OCI-LY7 (cell line): ENCODE results near the gene USP6NL.

ENCODE experiments used
- CTCF ChIP-seq: fragments of 200-600 bp; sonication (generic); conservative IDR thresholded peaks from 2 replicates; pipeline ENCODE4 v1.5.1; 2014; ENCODE audit warnings: mild to moderate bottlenecking, antibody characterized with exemption, low read length, moderate library complexity, mixed read lengths
- EZH2phosphoT487 ChIP-seq: fragments of 200-600 bp; sonication (generic); IDR thresholded peaks from 2 replicates; pipeline ENCODE4 v1.6.1; 2018; ENCODE audit warnings: low read depth, borderline replicate concordance, mild to moderate bottlenecking, mixed run types, antibody characterized with exemption, low read length, moderate library complexity, mixed read lengths

GRCh38 chr10:11483201-11484148, 128.0 kb downstream of the USP6NL start:
- TF ChIP-seq CTCF: no peak
- no peak for TF ChIP-seq EZH2phosphoT487
